H9 (cell line): Measurements from ENCODE around the gene HCFC1. TPM values are rescaled to one million over a fixed set of nuclear protein-coding genes. Genes with fewer than 3 reads are reported as not detected.

Source experiments
- DNase-seq: peaks from one replicate; pipeline ENCODE4 v3.0.0-alpha.2; 2017
- H2AFZ ChIP-seq: one replicate; pipeline ENCODE4 v1.6.1; 2013; ENCODE audit warnings: mild to moderate bottlenecking, low read length, control low read depth, moderate library complexity
- H2AK5ac ChIP-seq: 2 replicates; pipeline ENCODE4 v1.6.1; 2013; ENCODE audit warnings: low read length, control low read depth, mixed read lengths; ENCODE audit not compliant: insufficient read length
- H2BK120ac ChIP-seq: one replicate; pipeline ENCODE4 v1.6.1; 2013; ENCODE audit warnings: low read depth, mild to moderate bottlenecking, low read length, control low read depth, inconsistent platforms; ENCODE audit not compliant: poor library complexity, severe bottlenecking
- H2BK12ac ChIP-seq: 2 replicates; pipeline ENCODE4 v1.6.1; 2013; ENCODE audit warnings: low read length, control low read depth, mixed read lengths, low read depth; ENCODE audit not compliant: insufficient read length
- H2BK15ac ChIP-seq: 2 replicates; pipeline ENCODE4 v1.6.1; 2013; ENCODE audit warnings: low read depth, low read length, control low read depth
- H2BK20ac ChIP-seq: one replicate; pipeline ENCODE4 v1.6.1; 2013; ENCODE audit warnings: low read depth, mild to moderate bottlenecking, low read length, control low read depth, inconsistent platforms; ENCODE audit not compliant: poor library complexity, severe bottlenecking
- H2BK5ac ChIP-seq: 2 replicates; pipeline ENCODE4 v1.6.1; 2013; ENCODE audit warnings: low read length, control low read depth, mixed read lengths; ENCODE audit not compliant: insufficient read length
- H3K14ac ChIP-seq: 2 replicates; pipeline ENCODE4 v1.6.1; 2013; ENCODE audit warnings: low read length, control low read depth; ENCODE audit not compliant: insufficient read depth
- H3K18ac ChIP-seq: 2 replicates; pipeline ENCODE4 v1.6.1; 2013; ENCODE audit warnings: low read depth, mild to moderate bottlenecking, mixed read lengths, low read length, control low read depth; ENCODE audit not compliant: insufficient read length
- H3K23ac ChIP-seq: 2 replicates; pipeline ENCODE4 v1.6.1; 2013; ENCODE audit warnings: low read length, control low read depth, mixed read lengths, low read depth; ENCODE audit not compliant: insufficient read length
- H3K23me2 ChIP-seq: 2 replicates; pipeline ENCODE4 v1.6.1; 2013; ENCODE audit warnings: low read depth, mild to moderate bottlenecking, mixed read lengths, low read length, control low read depth; ENCODE audit not compliant: insufficient read length, poor library complexity, severe bottlenecking
- H3K27ac ChIP-seq: 2 replicates; pipeline ENCODE4 v1.5.1; 2013; ENCODE audit warnings: low read length, control low read depth, mixed read lengths, low read depth; ENCODE audit not compliant: insufficient read length
- H3K27me3 ChIP-seq: 2 replicates; pipeline ENCODE4 v1.6.1; 2013; ENCODE audit warnings: low read length, control low read depth, inconsistent platforms; ENCODE audit not compliant: insufficient read depth
- H3K4ac ChIP-seq: 2 replicates; pipeline ENCODE4 v1.6.1; 2013; ENCODE audit warnings: low read depth, mild to moderate bottlenecking, control low read depth, inconsistent platforms, low read length, moderate library complexity
- H3K4me1 ChIP-seq: 2 replicates; pipeline ENCODE4 v1.6.1; 2013; ENCODE audit warnings: low read length, control low read depth, inconsistent platforms; ENCODE audit not compliant: insufficient read depth
- H3K4me2 ChIP-seq: 2 replicates; pipeline ENCODE4 v1.6.1; 2013; ENCODE audit warnings: low read length, control low read depth, mixed read lengths; ENCODE audit not compliant: insufficient read length, insufficient read depth
- H3K56ac ChIP-seq: 2 replicates; pipeline ENCODE4 v1.6.1; 2013; ENCODE audit warnings: low read depth, mild to moderate bottlenecking, mixed read lengths, low read length, control low read depth; ENCODE audit not compliant: insufficient read length
- H3K79me1 ChIP-seq: 2 replicates; pipeline ENCODE4 v1.6.1; 2013; ENCODE audit warnings: low read depth, mild to moderate bottlenecking, moderate library complexity, low read length, control low read depth, inconsistent platforms; ENCODE audit not compliant: insufficient read depth, poor library complexity, severe bottlenecking
- H3K79me2 ChIP-seq: 2 replicates; pipeline ENCODE4 v1.6.1; 2013; ENCODE audit warnings: low read length, control low read depth, inconsistent platforms; ENCODE audit not compliant: insufficient read depth
- H3K9ac ChIP-seq: 2 replicates; pipeline ENCODE4 v1.6.1; 2013; ENCODE audit warnings: low read length, control low read depth, mixed read lengths; ENCODE audit not compliant: insufficient read length; ENCODE audit errors: extremely low read depth
- H3K9me3 ChIP-seq: one replicate; pipeline ENCODE4 v1.6.1; 2013; ENCODE audit warnings: low read depth, low read length, inconsistent platforms; ENCODE audit not compliant: control insufficient read depth
- H3T11ph ChIP-seq: one replicate; pipeline ENCODE4 v1.6.1; 2013; ENCODE audit warnings: mild to moderate bottlenecking, low read length, control low read depth, inconsistent platforms
- H4K20me1 ChIP-seq: one replicate; pipeline ENCODE4 v1.6.1; 2013; ENCODE audit not compliant: control insufficient read depth, insufficient read length, insufficient read depth
- H4K5ac ChIP-seq: 2 replicates; pipeline ENCODE4 v1.6.1; 2013; ENCODE audit warnings: low read depth, mild to moderate bottlenecking, mixed read lengths, low read length, control low read depth; ENCODE audit not compliant: insufficient read length
- H4K8ac ChIP-seq: replicated peaks from 2 replicates; pipeline ENCODE4 v1.6.1; 2013; ENCODE audit warnings: low read length, control low read depth, mixed read lengths, low read depth; ENCODE audit not compliant: insufficient read length
- H4K91ac ChIP-seq: 2 replicates; pipeline ENCODE4 v1.6.1; 2013; ENCODE audit warnings: low read depth, mild to moderate bottlenecking, moderate library complexity, mixed read lengths, low read length, control low read depth; ENCODE audit not compliant: insufficient read length
- H3K27ac Mint-ChIP-seq, 3 experiments: 2 replicates in 2 of 3; 3 replicates in 1 of 3; pipeline ENCODE4 v1.8.0; 2020 to 2021; ENCODE audit warnings: mixed read lengths in 3 of 3, mild to moderate bottlenecking in 1 of 3, moderate library complexity in 1 of 3
- H3K27me3 Mint-ChIP-seq: 2 replicates; pipeline ENCODE4 v1.8.0; 2021; ENCODE audit warnings: low read depth, mild to moderate bottlenecking, moderate library complexity, mixed read lengths
- H3K36me3 Mint-ChIP-seq, 3 experiments: 2 replicates in 2 of 3; 3 replicates in 1 of 3; pipeline ENCODE4 v1.8.0; 2020 to 2021; ENCODE audit warnings: low read depth in 3 of 3, mixed read lengths in 3 of 3; ENCODE audit not compliant: insufficient read depth in 1 of 3
- H3K4me1 Mint-ChIP-seq, 2 experiments: 2 replicates each; pipeline ENCODE4 v1.8.0; 2020; ENCODE audit warnings: mixed read lengths in 2 of 2
- H3K4me3 Mint-ChIP-seq, 2 experiments: 2 replicates in 1 of 2; 3 replicates in 1 of 2; pipeline ENCODE4 v1.8.0; 2020 to 2021; ENCODE audit warnings: mild to moderate bottlenecking in 2 of 2, mixed read lengths in 2 of 2, moderate library complexity in 1 of 2
- H3K9me3 Mint-ChIP-seq, 2 experiments: 2 replicates in 1 of 2; 3 replicates in 1 of 2; pipeline ENCODE4 v1.8.0; 2020; ENCODE audit warnings: mild to moderate bottlenecking in 2 of 2, mixed read lengths in 2 of 2, moderate library complexity in 1 of 2
- CTCF ChIP-seq: fragments of 200-600 bp; sonication (generic); conservative IDR thresholded peaks from 3 replicates; pipeline ENCODE4 v1.8.0; 2021; ENCODE audit warnings: antibody characterized with exemption, mild to moderate bottlenecking
- WGBS: extraction: QIAGEN DNeasy Blood & Tissue Kit; methylation state at CpG from one replicate; pipeline ENCODE4 v1.1.7; 2013; ENCODE audit warnings: missing lambda C conversion rate, low lambda C conversion rate, mixed read lengths; ENCODE audit not compliant: insufficient read length; ENCODE audit errors: extremely low coverage; 5-methylcytosine and 5-hydroxymethylcytosine counted together
- total RNA-seq: library from RNA; stranded (reverse); gene quantifications from 2 replicates; pipeline ENCODE4 v1.2.1, GENCODE V29; 2021

Gene HCFC1
- total RNA-seq, 1 experiment from 2014 or later, result 144 TPM

GRCh38 chrX:154014429-154015380 lies 43.1 kb upstream of the HCFC1 start:
- H3K27me3 ChIP-seq, result no peaks in the 10 kb centered on the region
- no peak overlapping the region for H3T11ph ChIP-seq
- no peak overlapping the region for H2BK20ac ChIP-seq
- H3K9ac ChIP-seq, result no peak overlapping the region
- H3K9me3 ChIP-seq, result no peaks in the 10 kb centered on the region
- H4K91ac ChIP-seq, result no peak overlapping the region
- H3K14ac ChIP-seq, result no peak overlapping the region
- H3K27me3 Mint-ChIP-seq, result no peaks in the 10 kb centered on the region
- H3K4me3 Mint-ChIP-seq, result no peak overlapping the region; a peak in 2 of 5 replicates
- H2AFZ ChIP-seq, result no peak overlapping the region
- peaks cover 10 to 68% (median 24%) of the 10 kb centered on the region in 3 experiments for H3K36me3 Mint-ChIP-seq
- H3K27ac ChIP-seq, result no peak overlapping the region
- H4K8ac ChIP-seq, result no peak overlapping the region
- peaks cover 6% of the 10 kb centered on the region for H3K23me2 ChIP-seq
- H3K79me1 ChIP-seq, result no peaks in the 10 kb centered on the region
- H3K18ac ChIP-seq, result no peak overlapping the region
- no peak overlapping the region for H3K4ac ChIP-seq
- no peak overlapping the region for H3K23ac ChIP-seq
- H3K4me1 Mint-ChIP-seq, result peaks cover 4 to 14% of the 10 kb centered on the region in 2 experiments; a peak in 3 of 4 replicates
- H3K4me2 ChIP-seq, result no peak overlapping the region
- WGBS, result no CpG with 5 or more reads among the region's 24 CpGs
- no peaks in the 10 kb centered on the region for H3K4me1 ChIP-seq
- H3K79me2 ChIP-seq, result no peaks in the 10 kb centered on the region
- no peak overlapping the region for H4K5ac ChIP-seq
- TF ChIP-seq CTCF, result no peak
- H2BK120ac ChIP-seq, result no peak overlapping the region
- no peak overlapping the region for H2BK12ac ChIP-seq
- H3K56ac ChIP-seq, result no peak overlapping the region
- H2BK5ac ChIP-seq, result no peak overlapping the region
- peaks cover 5% of the 10 kb centered on the region for H4K20me1 ChIP-seq
- no peak overlapping the region for H2BK15ac ChIP-seq
- H3K27ac Mint-ChIP-seq, result peak overlapping the region in 2 of 3 experiments; percentile 49 to 56; a peak in 3 of 7 replicates
- peaks cover 53 to 68% of the 10 kb centered on the region in 2 experiments for H3K9me3 Mint-ChIP-seq
- H2AK5ac ChIP-seq, result no peak overlapping the region
- DNase-seq, result no peak
